Activated CD8-positive, alpha-beta memory T cell treated with anti-CD3 and anti-CD28 coated beads for 36 hours (primary cell): ENCODE results near the gene ZNF776. TPM values are rescaled to one million over a fixed set of nuclear protein-coding genes. Genes with fewer than 3 reads are reported as not detected.

Experiments
- total RNA-seq, 2 experiments: library from RNA; stranded (reverse); gene quantifications; one replicate each; pipeline ENCODE4 v1.2.3, GENCODE V29; 2021

Gene ZNF776
- total RNA-seq, 2 experiments from 2014 or later: 10.2 to 10.8 TPM

Other genes starting within 250 kb of the ZNF776 start
- gene ZNF773, start 246.9 kb upstream of the ZNF776 start, total RNA-seq: 1 to 10 TPM; 5.0 to 7.0 TPM
- 1 to 10 TPM; 4.4 TPM for gene ZNF549, start 219.5 kb upstream of the ZNF776 start, total RNA-seq
- gene ZNF550, start 187.0 kb upstream of the ZNF776 start, total RNA-seq: 1 to 10 TPM; 8.8 to 10.0 TPM
- gene ZNF416, start 167.9 kb upstream of the ZNF776 start, total RNA-seq: 1 to 10 TPM; 3.4 to 4.0 TPM
- gene ZIK1, start 162.7 kb upstream of the ZNF776 start, total RNA-seq: 10 to 100 TPM in 1 of 2 experiments, 1 to 10 TPM in 1; 8.7 to 11.1 TPM
- 10 to 100 TPM; 10.2 to 10.8 TPM for gene ZNF530, start 146.9 kb upstream of the ZNF776 start, total RNA-seq
- 10 to 100 TPM; 15.9 to 16.9 TPM for gene ZNF134, start 132.6 kb upstream of the ZNF776 start, total RNA-seq
- gene ZNF211, start 113.6 kb upstream of the ZNF776 start, total RNA-seq: 1 to 10 TPM; 5.5 to 6.6 TPM
- gene ZSCAN4, start 77.9 kb upstream of the ZNF776 start, total RNA-seq: not detected
- gene ZNF551, start 64.8 kb upstream of the ZNF776 start, total RNA-seq: 10 to 100 TPM; 12.8 to 13.9 TPM
- gene ZNF154, start 37.6 kb upstream of the ZNF776 start, total RNA-seq: 1 to 10 TPM; 5.0 to 5.1 TPM
- 1 to 10 TPM; 8.2 to 8.4 TPM for gene ZNF671, start 19.2 kb upstream of the ZNF776 start, total RNA-seq
- 10 to 100 TPM; 13.6 to 15.4 TPM for gene ZNF586, start 22.9 kb downstream of the ZNF776 start, total RNA-seq
- gene ZNF552, start 68.1 kb downstream of the ZNF776 start, total RNA-seq: 1 to 10 TPM; 6.4 to 7.2 TPM
- gene ZNF587B, start 83.5 kb downstream of the ZNF776 start, total RNA-seq: 10 to 100 TPM; 27.3 to 27.5 TPM
- gene ZNF587, start 103.0 kb downstream of the ZNF776 start, total RNA-seq: 10 to 100 TPM; 23.9 to 24.0 TPM
- gene ZNF814, start 142.2 kb downstream of the ZNF776 start, total RNA-seq: 10 to 100 TPM; 34.3 to 36.8 TPM
- 10 to 100 TPM; 15.0 to 15.3 TPM for gene ZNF417, start 169.8 kb downstream of the ZNF776 start, total RNA-seq
- 1 to 10 TPM; 4.4 to 4.7 TPM for gene ZNF418, start 188.6 kb downstream of the ZNF776 start, total RNA-seq
- 1 to 10 TPM; 6.2 to 7.5 TPM for gene ZNF256, start 200.9 kb downstream of the ZNF776 start, total RNA-seq
- not detected for gene C19orf18, start 227.7 kb downstream of the ZNF776 start, total RNA-seq